OCI-LY7 (cell line): ENCODE measurements around the gene ERP27.

Experiments
- CTCF ChIP-seq: fragments of 200-600 bp; sonication (generic); conservative IDR thresholded peaks from 2 replicates; pipeline ENCODE4 v1.5.1; 2014; ENCODE audit warnings: mild to moderate bottlenecking, antibody characterized with exemption, low read length, moderate library complexity, mixed read lengths
- EZH2phosphoT487 ChIP-seq: fragments of 200-600 bp; sonication (generic); IDR thresholded peaks from 2 replicates; pipeline ENCODE4 v1.6.1; 2018; ENCODE audit warnings: low read depth, borderline replicate concordance, mild to moderate bottlenecking, mixed run types, antibody characterized with exemption, low read length, moderate library complexity, mixed read lengths

DNA sequence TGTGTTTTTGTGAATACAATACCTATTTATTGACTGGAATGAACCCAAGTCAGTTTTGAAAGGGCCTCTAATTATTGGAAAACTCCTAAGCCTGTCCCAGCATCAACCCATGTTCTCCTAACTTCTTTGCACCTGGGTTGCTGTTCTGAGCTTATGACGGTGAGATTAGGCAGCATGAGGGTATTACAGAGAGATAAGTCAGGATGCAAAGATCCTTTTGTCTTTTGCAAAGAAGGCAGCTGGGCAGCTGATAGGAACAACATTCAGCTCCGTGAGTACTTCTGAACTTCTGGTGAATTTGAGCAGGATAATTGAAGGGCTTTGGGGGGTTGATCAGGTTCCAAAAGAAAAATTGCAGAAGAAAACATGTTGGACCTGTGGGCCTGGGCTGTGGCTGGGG, 34.5 kb upstream of the ERP27 start, which contains the start of gene PDE6H:
- no peak for TF ChIP-seq CTCF
- no peak for TF ChIP-seq EZH2phosphoT487
